Body of pancreas (tissue), 4 donors: ENCODE measurements around the gene VDAC2. TPM values are rescaled to one million over a fixed set of nuclear protein-coding genes. Genes with fewer than 3 reads are reported as not detected.
"Not testable (repeated sequence)": the region's sequence is repeated elsewhere in the genome, so short reads cannot be mapped to it uniquely, and the experiment has no call there.

ENCODE experiments used
- ATAC-seq: fragments of 150-250 bp; one replicate; pipeline ENCODE4 v1.9.1; 2016
- DNase-seq, 4 donors: peaks; one replicate each; pipeline ENCODE4 v3.0.0-alpha.2; 2019
- H3K27ac ChIP-seq, 4 donors: fragments of 200-600 bp; sonication (generic); 1 replicate in 3 of 4; 2 replicates in 1 of 4; pipeline versions ENCODE4 v1.5.1 to v1.6.1; 2016 to 2019; ENCODE audit warnings: mild to moderate bottlenecking in 1 of 4, mixed read lengths in 1 of 4, moderate library complexity in 1 of 4
- H3K27me3 ChIP-seq, 2 donors: fragments of 200-600 bp; sonication (generic); one replicate each; pipeline ENCODE4 v1.6.0; 2016; ENCODE audit warnings: mild to moderate bottlenecking in 1 of 2
- H3K36me3 ChIP-seq, 2 donors: fragments of 200-600 bp; sonication (generic); replicated peaks in 1 of 2; 2 replicates each; pipeline ENCODE4 v1.5.1; 2016; ENCODE audit warnings: low read depth in 2 of 2; ENCODE audit not compliant: insufficient read depth in 1 of 2
- H3K4me1 ChIP-seq: fragments of 200-600 bp; sonication (generic); one replicate; pipeline ENCODE4 v1.6.0; 2016
- H3K4me3 ChIP-seq, 2 donors: fragments of 200-600 bp; sonication (generic); 1 replicate in 1 of 2; 2 replicates in 1 of 2; pipeline ENCODE4 v1.5.1; 2016 to 2019
- H3K9me3 ChIP-seq, 3 donors: fragments of 200-600 bp; sonication (generic); 1 replicate in 2 of 3; 2 replicates in 1 of 3; pipeline ENCODE4 v1.5.1; 2016
- CTCF ChIP-seq, 7 experiments: fragments of 450-650 bp in 4 of 7; fragments of 200-600 bp in 3 of 7; sonication (generic) in 3 of 7; IDR thresholded peaks; one replicate each; pipeline ENCODE4 v1.5.1; 2016 to 2019; ENCODE audit warnings: antibody characterized with exemption in 7 of 7
- POLR2A ChIP-seq, 3 donors: fragments of 450-650 bp; IDR thresholded peaks; one replicate each; pipeline ENCODE4 v1.6.1; 2016; ENCODE audit warnings: antibody characterized with exemption in 3 of 3, mild to moderate bottlenecking in 2 of 3
- WGBS, 2 donors: methylation state at CpG; one replicate each; pipeline ENCODE4 v1.1.5; 2017; 5-methylcytosine and 5-hydroxymethylcytosine counted together
- intact Hi-C: fragments of 100-400 bp; cut with DNase I; formaldehyde crosslinking; loops from one replicate; pipeline ENCODE4 v1.15.1; 2023
- total RNA-seq, 2 donors: library from RNA; depleted of rRNA; stranded (reverse); fragments of >200 nt; gene quantifications; one replicate each; pipeline ENCODE4 v1.1.0, GENCODE V29; 2016

The VDAC2 gene
- total RNA-seq, 2 donors from 2014 or later, result 52.7 to 71.3 TPM

DNA sequence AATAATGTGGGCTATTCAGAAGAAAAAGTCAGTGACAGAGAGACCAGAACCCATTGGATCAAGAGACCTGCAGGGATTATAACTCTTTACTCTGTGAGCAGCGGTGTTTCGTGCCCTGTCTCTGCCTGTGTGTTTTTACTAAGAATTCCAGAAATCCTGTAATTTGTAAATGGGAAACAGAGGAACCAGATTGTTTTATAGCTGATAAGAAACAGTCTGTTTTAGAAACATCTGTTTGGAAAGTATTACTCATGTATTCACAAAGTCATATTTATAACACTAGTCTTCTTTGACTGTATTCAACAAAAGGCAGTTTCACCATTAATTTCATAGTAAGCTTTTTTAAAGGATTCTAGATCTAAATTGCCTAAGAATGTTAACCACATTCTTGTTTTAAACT is 30.0 kb upstream of the VDAC2 start:
- DNase-seq (no peak), ATAC-seq (no peak)
- intact Hi-C loops, result no loop called here
- H3K36me3 ChIP-seq, result peaks cover 0 to 2% of the 10 kb centered on the region in 2 donors
- H3K4me1 ChIP-seq, result no peaks in the 10 kb centered on the region
- no peaks in the 10 kb centered on the region for H3K9me3 ChIP-seq
- no peak overlapping the region for H3K27ac ChIP-seq
- 79 to 84% methylated on average over 2 of the region's 2 CpGs for WGBS, 2 donors
- H3K27me3 ChIP-seq, result no peaks in the 10 kb centered on the region
- TF ChIP-seq POLR2A (IDR thresholded peaks at IDR 0.05) (no peak), CTCF (IDR thresholded peaks at IDR 0.05) (no peak)
- no peak overlapping the region for H3K4me3 ChIP-seq

GRCh38 chr10:75181073-75181472 is 29.5 kb upstream of the VDAC2 start:
- Histone ChIP-seq H3K9me3 (no peaks in the 10 kb centered on the region), H3K4me3 (no peak overlapping the region), H3K27me3 (no peaks in the 10 kb centered on the region), H3K36me3 (peaks cover 0 to 2% of the 10 kb centered on the region in 2 donors), H3K27ac (no peak overlapping the region), H3K4me1 (no peaks in the 10 kb centered on the region)
- no peak for ATAC-seq
- 96% methylated on average over 1 of the region's 1 CpG for WGBS, 2 donors
- intact Hi-C loops, result no loop called here
- DNase-seq, result no peak
- TF ChIP-seq POLR2A (IDR thresholded peaks at IDR 0.05), result no peak
- no peak for TF ChIP-seq CTCF (IDR thresholded peaks at IDR 0.05)

DNA sequence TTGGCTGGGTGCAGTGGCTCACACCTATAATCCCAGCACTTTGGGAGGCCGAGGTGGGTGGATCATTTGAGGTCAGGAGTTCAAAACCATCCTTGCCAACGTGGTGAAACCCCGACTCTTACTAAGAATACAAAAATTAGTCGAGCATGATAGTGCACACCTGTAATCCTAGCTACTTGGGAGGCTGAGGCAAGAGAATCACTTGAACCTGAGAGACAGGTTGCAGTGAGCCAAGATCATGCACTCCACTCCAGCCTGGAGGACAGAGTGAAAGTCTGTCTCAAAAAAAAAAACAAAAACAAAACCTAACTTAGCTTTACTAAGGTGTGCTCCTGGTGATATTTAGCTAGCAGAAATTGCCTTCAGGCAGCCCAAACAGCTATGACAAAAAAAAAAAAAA is 24.3 kb upstream of the VDAC2 start:
- 55 to 60% methylated on average over 4 of the region's 4 CpGs for whole genome bisulfite sequencing, 2 donors
- no peak for ATAC-seq
- TF ChIP-seq CTCF (IDR thresholded peaks at IDR 0.05) (no peak), POLR2A (IDR thresholded peaks at IDR 0.05) (no peak)
- no peaks in the 10 kb centered on the region for H3K36me3 ChIP-seq
- DNase-seq, result no peak
- no peaks in the 10 kb centered on the region for H3K9me3 ChIP-seq
- H3K27ac ChIP-seq, result no peak overlapping the region
- peaks cover 12% of the 10 kb centered on the region for H3K4me1 ChIP-seq
- no peak overlapping the region for H3K4me3 ChIP-seq
- intact Hi-C loops, result no loop called here
- H3K27me3 ChIP-seq, result no peaks in the 10 kb centered on the region

- H3K4me3 ChIP-seq, result no peak overlapping the region
- intact Hi-C loops, result no loop called here
- no peak for TF ChIP-seq POLR2A (IDR thresholded peaks at IDR 0.05)
- TF ChIP-seq CTCF (IDR thresholded peaks at IDR 0.05), result peak; percentile 50 to 84 (median 81)
- no peaks in the 10 kb centered on the region for H3K36me3 ChIP-seq
- ATAC-seq (peak; percentile 63), DNase-seq (peak; percentile 71 to 80 (median 74))
- no peaks in the 10 kb centered on the region for H3K9me3 ChIP-seq
- H3K27ac ChIP-seq, result peak overlapping the region in 3 of 4 donors; percentile 32 to 76 (median 65)
- 45 to 61% methylated on average over 3 of the region's 3 CpGs for WGBS, 2 donors
- H3K4me1 ChIP-seq, result peaks cover 26% of the 10 kb centered on the region
- H3K27me3 ChIP-seq, result no peaks in the 10 kb centered on the region
Measured at GRCh38 chr10:75187961-75188426, 22.6 kb upstream of the VDAC2 start.

DNA sequence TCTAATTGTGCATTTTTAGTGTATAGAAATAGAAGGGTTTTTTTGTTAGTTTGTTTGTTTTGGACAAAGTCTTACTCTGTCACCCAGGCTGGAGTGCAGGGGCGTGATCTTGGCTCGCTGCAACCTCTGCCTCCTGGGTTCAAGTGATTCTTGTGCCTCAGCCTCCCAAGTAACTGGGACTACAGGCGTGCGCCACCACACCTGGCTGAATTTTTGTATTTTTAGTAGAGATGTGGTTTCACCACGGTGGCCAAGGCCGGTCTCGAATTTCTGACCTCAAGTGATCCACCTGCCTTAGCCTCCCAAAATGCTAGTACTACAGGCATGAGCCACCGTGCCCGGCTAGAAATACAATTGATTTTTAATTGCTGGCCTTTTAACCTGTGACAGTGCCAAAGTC is 22.1 kb upstream of the VDAC2 start:
- H3K9me3 ChIP-seq, intact Hi-C loops, DNase-seq, H3K4me3 ChIP-seq, H3K36me3 ChIP-seq, ATAC-seq, H3K27me3 ChIP-seq: not testable (repeated sequence)
- H3K27ac ChIP-seq, result peak overlapping the region in 3 of 4 donors; percentile 32 to 76 (median 65)
- WGBS, 2 donors, result 84 to 85% methylated on average over 9 of the region's 9 CpGs
- peaks cover 26% of the 10 kb centered on the region for H3K4me1 ChIP-seq
